ENCODE data around the gene ZAP70. TPM values are rescaled to one million over a fixed set of nuclear protein-coding genes. Genes with fewer than 3 reads are reported as not detected.

ZAP70 gene
- total RNA-seq, 1 donor from 2014 or later: 0.13 TPM

DNA sequence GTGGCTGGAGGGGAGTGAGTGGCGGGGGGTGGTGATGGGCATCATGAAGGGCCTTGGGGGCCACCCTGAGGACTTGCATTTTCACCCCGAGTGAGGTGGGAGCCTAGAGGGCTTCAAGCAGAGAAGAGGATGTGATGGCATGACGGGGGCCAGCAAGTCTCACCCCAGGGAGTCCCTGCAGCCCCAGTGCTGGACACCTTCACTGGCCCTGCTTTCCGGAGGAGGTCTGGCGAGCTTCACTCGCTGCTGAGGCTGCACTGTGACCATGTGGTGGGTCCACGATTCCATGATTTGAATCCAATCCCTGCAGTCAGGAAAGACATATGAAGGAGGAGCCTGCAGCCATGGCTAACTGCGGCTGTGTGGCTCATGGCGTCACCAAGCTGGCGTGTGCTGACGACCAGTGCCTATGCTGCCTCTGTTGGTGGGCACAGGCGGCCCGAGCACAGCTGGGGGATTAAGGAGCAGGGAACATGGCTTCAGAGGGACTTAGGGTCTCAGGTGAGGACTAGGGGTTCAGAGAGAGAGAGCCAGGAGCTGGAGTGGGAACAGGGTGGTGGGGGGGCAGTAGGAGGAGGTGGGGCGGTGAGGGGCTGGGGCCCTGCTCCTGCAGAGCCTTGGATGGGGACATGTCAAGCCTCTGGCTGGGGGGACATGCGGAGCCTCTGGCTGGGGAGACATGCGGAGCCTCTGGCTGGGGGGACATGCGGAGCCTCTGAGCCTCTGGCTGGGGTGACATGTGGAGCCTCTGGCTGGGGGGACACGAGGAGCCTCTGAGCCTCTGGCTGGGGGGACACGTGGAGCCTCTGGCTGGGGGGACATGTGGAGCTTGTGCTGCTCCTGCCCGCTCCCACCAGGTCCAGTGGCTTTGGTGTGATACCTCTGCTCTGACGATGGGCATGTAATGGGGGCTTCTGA is 3.6 kb downstream of the ZAP70 start:
- DNase-seq (ENCODE audit: low read depth in 2 of 2): no peak

DNA sequence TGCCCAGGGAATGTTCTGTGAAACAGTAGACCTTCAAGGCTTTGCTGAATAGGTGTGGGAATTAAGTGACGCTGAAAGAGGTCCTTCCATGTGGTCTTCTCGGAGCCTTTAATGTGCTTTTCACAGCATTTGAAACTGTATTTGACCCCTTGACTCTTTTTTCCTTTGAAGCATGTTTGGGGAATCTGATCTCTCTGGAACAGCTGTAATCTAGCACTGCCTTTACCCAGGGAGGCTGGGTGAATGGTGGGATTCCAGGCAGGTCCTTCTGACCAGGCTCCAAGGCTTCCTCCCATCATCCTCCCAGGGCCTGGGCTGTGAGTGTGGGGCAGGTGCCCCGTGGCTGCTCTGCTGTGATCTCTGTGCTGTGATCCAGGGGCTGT is 4.2 kb downstream of the ZAP70 start:
- DNase-seq (ENCODE audit: low read depth in 2 of 2): no peak

GRCh38 chr2:97718051-97718882 is 4.9 kb downstream of the ZAP70 start:
- DNase-seq (ENCODE audit: low read depth in 2 of 2): no peak

GRCh38 chr2:97718942-97719341 is 5.6 kb downstream of the ZAP70 start:
- no peak for DNase-seq (ENCODE audit: low read depth in 2 of 2)

- DNase-seq (ENCODE audit: low read depth in 2 of 2): no peak
These were observed 6.2 kb downstream of the ZAP70 start for GRCh38 chr2:97719362-97720155.

- no peak for DNase-seq (ENCODE audit: low read depth in 2 of 2)
These were observed 7.4 kb downstream of the ZAP70 start for GRCh38 chr2:97720746-97721145.

DNA sequence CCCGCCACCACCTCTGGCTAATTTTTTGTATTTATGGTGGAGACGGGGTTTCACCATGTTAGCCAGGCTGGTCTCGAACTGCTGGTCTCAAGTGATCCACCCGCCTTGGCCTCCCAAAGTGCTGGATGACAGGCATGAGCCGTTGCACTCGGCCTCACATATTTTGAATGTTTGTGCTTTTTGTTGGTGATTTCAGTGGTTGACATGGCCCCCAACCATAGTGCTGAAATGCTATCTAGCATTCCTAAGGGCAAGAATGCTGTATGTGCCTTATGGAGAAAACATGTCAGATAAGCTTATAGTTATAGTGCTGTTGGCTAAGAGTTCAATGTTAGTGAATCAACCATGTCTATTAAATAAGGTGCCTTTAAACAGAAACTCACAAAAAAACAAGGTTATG is 8.9 kb downstream of the ZAP70 start:
- no peak for DNase-seq (ENCODE audit: low read depth in 2 of 2)

DNA sequence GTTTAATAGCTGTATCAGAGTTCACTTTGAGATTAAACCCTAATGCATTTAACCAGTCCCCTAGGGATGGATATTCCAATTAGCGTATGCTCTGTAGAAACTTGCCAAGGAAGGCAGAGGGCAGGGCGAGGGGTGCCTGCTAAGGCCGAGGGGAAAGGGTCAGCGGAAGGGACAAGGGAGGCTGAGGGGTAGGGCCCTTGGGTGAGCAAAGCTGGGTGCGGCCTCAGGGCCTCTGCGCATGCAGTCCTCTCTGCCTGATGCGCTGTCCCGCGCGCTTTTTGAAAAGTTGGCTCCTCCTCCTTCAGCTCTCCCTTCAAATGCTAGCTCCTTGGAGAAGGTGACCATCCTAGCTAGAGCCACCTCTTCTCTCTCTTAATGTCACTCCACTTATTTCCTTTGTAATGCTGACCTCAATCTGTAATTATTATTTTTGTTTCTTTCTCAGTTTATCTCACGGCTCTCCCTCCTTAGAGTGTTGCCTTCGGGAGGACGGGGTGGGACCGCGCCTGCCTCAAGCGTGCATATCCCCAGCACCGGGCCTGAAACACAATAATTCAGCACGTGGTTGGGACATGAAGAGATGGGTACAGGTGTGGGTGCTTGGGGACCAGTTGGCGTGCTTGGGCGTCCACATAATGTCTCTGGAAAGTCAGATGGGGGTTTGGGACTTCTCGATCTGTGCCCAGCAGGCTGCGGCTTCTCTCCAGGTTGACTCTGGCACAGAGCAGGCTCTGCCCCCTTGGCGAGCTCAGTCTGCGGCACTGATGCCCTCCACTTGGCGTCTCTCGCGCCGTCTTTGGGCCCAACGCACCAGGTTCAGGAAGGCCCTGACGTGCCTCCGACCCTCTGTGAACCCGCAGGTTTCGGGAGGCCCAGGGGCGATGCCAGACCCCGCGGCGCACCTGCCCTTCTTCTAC is 10.0 kb downstream of the ZAP70 start:
- DNase-seq (ENCODE audit: low read depth in 2 of 2): no peak

- no peak for DNase-seq (ENCODE audit: low read depth in 2 of 2)
These were observed 10.7 kb downstream of the ZAP70 start for GRCh38 chr2:97724073-97724410.

DNA sequence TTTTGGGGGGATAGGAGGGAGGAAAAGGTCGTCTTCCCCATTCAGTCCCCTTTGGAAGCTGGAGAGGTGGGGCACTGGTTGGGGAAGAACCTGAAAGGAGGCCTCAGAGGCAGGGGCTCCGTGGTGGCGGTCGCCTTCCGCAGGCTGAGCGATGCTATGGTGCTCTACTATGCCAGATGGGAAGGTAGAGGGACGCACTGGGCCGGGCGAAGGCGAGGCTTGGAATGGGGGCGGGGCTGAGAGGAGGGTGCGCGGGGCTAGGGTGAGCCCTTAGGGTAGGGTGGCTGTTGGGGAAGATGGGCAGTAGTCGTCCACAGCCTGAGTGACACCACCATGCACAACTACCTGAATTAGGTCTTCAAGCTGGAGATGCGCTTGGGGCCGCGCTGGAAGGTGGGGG is 11.1 kb downstream of the ZAP70 start:
- no peak for DNase-seq (ENCODE audit: low read depth in 2 of 2)

DNA sequence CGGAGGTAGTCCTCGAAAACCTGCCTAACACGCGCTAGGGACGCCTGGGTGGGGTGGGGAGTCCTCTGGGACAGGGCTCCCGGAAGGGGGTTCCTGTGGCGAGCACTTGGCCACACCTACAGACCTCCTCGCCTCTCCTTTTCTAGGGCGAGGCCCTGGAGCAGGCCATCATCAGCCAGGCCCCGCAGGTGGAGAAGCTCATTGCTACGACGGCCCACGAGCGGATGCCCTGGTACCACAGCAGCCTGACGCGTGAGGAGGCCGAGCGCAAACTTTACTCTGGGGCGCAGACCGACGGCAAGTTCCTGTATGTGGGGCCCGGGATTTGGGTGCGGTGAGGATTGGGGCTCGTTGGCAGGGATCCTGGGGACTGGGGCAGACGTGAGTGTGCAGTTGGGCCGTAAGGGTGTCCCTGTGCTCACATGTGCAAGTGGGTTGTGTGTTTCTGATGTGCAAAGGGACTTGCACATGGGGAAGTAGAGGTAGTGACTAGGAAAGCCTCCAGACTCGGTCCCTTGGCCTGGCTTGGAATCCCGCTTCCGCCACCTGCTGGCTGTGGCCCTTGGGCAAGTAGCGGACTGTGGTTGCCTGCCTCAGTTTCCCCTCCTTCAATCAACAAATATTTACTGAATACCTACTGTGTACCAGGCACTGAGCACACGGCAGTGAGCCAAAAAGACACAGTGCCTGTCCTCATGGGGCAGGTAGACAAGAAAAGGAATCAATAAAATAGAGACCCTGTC is 11.7 kb downstream of the ZAP70 start:
- DNase-seq (ENCODE audit: low read depth in 2 of 2): no peak

- peak in 1 of 2 donors; percentile 14 for DNase-seq (ENCODE audit: low read depth in 2 of 2)
These were observed 13.1 kb downstream of the ZAP70 start for GRCh38 chr2:97726261-97727064.

DNA sequence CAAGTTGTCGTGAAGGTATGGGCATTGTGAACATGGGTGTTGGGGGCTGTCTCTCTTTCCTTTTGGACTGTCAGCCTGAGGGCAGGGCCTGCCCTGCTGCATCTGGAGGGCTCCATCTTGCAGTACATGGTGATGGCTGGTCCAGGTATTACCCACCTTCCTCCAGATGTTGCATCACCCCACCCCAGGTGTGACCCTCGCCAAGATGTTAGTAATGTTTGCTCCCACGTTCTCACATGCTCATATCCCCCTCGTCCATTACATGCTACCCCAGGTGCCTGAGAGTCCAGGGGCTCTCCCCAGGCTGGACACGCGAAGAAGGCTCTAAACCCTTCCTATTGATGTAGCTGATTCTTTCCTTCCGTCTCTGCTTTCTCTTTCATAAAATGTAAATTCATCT is 13.9 kb downstream of the ZAP70 start:
- DNase-seq (ENCODE audit: low read depth in 2 of 2): no peak

DNA sequence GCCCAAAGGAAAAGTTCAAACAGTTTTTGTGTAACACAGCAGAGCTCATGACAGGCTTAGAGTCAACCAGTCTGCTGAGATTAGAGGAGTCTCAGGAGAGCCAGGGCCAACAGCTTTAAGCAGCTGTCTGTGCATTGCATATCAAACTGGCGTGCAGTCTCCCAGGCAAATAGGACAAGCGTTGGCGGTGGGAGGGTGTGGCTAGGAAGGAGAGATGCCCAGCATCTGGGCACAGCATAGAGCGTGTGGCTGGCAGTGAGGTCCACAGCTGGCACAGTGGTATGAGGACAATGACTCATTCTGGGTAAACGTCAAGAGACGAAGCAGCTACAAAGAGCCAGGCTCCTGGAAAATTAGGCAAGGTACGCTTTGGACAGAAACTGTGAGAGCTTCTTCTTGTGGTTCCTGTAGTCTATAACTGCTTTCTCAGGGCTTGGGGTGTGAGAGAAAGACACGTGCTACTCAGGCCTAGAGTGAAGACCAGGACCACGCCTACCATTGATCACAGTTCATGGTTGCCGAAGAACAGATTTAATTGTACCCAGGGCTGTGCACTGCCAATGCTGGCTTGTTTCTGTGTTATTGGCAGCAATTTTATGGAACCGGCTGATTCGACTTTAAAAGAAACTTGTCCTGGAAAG is 14.8 kb downstream of the ZAP70 start:
- no peak for DNase-seq (ENCODE audit: low read depth in 2 of 2)

DNA sequence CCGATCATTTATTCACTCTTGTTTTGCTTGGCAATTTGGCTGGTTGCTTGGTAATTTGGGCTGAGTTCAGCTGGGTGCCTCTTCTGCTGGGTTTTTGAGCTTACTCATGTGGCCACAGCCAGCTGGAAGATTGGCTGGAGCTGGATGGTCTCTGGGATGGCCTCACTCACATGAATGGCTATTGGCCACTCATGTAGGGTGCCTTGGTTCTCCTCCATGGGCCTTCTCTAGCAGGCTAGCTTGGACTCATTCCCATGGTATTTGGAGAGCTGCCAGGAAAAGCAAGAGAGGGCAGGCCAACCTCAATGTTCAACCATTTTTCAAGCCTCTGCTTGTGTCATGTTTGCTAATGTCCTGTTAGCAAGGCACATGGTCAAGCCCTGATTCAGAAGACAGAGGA is 16.9 kb downstream of the ZAP70 start:
- peak in 1 of 2 donors; percentile 11 for DNase-seq (ENCODE audit: low read depth in 2 of 2)

DNA sequence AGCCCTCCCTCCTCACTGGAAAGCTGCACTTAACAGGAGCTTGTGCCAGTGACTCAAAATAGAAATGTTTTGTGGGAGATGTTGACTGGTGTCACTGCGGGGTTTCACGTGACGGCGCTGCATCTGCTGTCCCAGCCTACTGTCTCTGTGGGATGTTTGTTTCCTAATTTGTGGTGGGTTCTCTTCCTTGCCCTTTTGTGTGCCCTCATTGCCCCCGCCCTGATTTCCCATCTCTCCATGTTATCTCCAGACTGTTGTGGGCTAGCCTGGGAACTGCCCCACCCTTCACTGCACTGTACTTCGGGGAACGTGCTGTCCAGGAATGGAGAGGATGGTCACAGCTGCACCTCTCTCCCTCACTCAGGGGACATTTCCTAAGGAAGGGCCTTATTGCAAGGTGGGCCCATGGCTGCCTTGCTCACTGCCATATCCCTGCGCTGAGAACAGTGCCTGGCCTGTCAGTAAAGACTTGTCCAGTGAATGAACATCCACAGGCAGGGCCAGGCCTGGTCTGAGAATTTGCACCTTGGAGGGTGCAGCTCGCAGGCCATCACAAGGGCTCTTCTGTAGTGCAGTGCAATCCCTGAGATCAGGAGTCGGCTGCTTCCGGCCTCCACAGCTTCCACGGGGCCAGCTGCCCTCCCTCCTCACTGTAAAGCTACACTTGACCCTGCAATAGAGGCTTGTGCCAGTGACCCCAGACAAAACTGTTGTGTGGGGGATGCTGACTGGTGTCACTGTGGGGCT is 18.1 kb downstream of the ZAP70 start:
- DNase-seq (ENCODE audit: low read depth in 2 of 2): no peak

DNA sequence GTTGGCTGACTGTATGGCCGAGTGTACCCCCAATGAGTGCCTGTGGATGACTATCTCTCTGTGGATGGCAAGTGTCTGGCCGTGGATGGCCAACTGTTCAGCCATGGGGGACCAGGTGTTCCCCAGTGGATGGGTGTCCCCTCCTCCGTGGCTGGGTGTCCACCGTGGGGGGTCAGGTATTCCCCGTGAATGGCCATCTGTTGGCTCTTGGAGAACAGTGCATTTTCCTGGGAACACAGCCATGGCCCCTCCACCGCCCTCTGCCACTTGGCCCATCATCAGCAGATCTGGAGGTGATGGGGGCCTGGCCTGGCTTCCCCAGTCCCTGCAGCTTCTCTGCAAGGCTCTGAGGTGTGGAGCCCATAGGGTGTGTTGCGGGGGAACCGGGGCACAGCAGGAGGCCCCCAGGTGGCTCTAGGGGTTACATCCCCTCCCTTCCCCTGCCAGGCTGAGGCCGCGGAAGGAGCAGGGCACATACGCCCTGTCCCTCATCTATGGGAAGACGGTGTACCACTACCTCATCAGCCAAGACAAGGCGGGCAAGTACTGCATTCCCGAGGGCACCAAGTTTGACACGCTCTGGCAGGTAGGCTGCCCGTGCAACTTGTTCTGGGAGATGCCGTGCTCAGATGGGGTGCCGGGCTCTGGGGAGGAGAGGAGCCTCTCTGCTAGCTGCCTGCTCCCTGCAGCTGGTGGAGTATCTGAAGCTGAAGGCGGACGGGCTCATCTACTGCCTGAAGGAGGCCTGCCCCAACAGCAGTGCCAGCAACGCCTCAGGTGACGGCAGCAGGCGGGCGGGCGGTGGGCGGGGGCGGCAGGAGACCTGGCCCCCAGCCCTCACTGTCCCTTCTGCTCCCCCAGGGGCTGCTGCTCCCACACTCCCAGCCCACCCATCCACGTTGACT is 19.3 kb downstream of the ZAP70 start:
- DNase-seq (ENCODE audit: low read depth in 2 of 2): no peak
